Measurements from ENCODE around the gene VWDE.
"Not testable (repeated sequence)": the region's sequence is repeated elsewhere in the genome, so short reads cannot be mapped to it uniquely, and the experiment has no call there.

The VWDE gene

GRCh38 chr7:12401538-12402364, 1.9 kb downstream of the VWDE start:
- no peak for DNase-seq

DNA sequence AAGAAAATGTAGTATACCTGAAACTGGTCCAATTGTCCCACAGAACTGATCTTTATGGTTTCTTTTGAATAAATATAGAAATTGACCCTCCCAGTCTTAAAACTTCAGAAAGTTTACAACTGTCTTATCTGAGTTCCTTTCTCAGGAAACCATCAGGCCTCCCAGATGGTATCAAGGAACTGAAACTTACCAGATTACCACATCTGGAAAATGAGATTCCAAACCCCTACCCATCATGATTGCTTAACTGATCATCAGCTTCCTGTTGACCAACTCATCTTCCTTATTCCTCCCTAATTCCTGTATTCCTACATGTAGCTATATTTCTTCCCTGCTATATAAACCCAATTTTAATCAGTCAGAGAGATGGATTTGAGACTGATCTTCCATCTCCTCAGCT, 5.5 kb downstream of the VWDE start:
- DNase-seq, result no peak

GRCh38 chr7:12397671-12398070, 6.0 kb downstream of the VWDE start:
- no peak for DNase-seq

DNA sequence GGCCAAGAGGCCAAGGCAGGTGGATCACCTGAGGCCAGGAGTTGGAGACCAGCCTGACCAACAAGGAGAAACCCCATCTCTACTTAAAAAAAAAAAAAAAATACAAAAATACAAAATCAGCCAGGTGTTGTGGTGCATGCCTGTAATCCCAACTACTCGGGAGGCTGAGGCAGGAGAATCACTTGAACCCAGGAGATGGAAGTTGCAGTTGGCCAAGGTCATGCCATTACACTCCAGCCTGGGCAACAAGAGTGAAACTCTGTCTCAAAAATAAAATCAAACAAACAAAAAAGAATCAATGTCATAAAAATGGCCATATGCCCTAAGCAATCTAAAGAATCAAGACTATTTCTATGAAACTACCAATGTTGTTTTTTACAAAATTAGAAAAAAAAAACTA, 7.0 kb downstream of the VWDE start:
- not testable (repeated sequence) for DNase-seq

DNA sequence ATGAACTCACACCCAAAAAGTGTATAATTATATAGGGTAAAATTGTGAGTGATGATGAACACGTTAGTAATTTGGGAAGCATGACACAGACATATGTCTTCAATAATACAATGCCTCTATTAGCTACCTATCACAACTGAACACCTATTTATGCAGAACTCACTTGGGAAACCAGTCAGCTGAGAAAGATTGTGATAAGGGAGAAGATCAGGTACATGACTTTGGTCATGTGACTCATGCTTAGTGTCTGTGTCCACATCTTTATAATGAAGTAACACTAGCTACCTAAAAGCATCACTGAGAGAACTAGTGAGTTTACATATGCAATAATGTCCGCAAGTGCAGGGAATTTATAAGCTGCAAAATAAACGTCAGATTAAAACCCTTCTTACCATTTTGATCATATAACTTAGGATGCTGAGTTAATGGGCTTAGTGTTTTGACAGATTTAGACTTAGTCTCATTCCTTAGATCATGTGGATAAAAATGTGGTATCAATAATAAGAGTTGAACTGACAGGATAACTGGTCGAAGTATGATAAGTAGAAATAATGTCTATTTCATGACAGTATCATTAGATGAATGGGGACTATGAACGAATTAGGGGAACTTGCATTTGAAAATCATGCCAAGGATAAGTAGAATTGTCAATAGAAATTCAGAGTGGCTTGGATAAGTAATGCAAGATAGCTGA, 11.6 kb downstream of the VWDE start:
- DNase-seq, result no peak

- no peak for DNase-seq
Observed at GRCh38 chr7:12389089-12389700, 14.5 kb downstream of the VWDE start.

GRCh38 chr7:12386313-12386740, 17.3 kb downstream of the VWDE start:
- no peak for DNase-seq

DNA sequence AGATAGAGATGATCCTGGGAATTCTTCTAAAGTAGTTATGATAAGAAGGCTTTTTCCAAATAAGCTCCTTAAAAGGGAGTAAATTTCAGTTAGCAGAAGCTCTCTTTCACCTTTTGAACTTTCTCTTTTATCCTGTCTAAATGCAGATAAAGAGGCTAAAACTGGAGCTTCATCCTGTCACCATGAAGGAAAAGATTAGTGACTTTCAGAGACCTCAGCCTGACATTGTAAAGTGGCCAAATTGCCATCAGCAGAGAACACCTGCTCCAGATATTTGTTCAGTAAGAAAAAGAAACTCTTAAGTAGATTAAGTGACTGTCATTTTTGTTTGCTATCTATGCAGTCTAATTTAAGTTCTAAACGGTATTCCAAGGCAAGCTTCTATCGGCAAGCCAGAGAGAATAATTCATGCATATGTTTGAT, 18.3 kb downstream of the VWDE start:
- DNase-seq, result no peak

GRCh38 chr7:12383377-12383776, 20.3 kb downstream of the VWDE start:
- no peak for DNase-seq

DNA sequence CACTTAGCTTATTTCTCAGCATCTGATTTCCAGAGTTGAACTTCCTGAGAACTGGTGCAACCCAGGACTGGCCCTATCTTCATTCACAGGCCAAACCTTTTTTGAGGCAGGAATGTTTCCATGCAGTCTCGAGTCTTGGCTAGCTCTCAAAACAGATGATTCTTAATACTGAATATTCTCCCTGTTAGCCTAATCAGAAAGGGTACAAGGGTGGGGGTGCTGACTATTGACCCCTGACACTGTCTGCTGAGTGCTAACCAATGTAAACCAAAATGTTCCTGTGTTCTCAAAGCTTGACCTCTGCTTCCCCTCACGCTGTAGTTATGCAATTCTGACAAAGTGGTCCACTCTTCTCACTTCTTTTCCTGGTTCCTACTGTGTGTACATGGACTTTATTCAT, 25.3 kb downstream of the VWDE start:
- no peak for DNase-seq

DNA sequence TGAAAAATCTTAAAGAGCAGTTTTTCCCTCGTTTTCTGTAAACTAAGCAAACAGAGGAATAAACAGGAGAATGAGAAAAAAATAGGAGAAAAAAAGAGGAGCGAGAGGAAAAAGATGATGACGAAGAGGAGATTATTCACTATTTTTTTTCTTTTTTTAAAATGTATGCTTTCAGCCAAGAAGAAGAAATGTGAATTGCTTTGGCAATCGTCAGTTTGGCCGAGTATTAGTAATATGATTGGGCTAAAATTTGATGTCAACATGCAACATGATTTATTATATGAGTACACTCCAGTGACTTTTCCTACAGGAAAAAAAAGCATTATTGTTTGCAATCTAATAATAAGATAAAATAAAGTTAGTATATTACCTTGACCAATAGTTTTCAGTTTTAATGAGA, 26.3 kb downstream of the VWDE start:
- DNase-seq, result no peak

GRCh38 chr7:12373580-12374263, 29.9 kb downstream of the VWDE start:
- DNase-seq, result no peak

DNA sequence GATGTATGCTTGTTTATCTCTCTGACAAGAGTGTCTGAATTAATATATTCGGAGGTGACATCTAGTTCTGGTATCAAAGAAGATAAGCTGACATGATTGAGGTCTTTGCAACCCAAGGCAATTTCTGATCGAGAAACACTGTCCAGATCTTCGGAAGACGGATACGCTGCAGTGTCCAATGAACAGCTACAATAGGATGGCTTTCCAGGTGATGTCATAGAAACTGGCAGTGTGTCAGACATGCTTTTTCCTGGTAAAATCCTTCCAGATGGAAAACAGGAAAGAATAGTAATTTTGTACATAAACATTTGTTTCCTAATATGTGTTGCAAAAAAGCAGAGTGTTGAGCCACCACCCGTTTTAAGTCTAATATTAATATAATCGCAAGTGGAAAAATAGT, 33.4 kb downstream of the VWDE start:
- DNase-seq, result no peak

DNA sequence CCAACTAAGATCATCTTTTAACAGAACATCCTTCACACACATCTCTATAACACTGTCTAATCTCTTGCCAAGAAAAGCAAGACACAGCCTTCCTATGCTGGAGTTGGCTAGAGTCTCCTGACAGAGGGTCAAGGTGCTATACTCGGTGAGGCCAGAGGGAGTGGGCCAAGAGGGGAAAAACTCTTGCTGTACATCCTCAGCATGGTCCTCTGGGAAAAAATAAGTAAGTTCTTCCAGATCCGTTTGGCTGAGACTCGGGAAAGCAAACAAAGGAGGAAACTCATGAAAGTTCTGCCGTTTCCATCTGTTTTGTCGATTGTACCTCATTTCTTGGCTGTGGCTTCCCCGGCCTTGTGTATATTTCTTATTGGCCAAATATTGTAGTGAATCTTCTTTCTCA, 33.9 kb downstream of the VWDE start:
- no peak for DNase-seq

GRCh38 chr7:12369072-12369471, 34.6 kb downstream of the VWDE start:
- no peak for DNase-seq

- no peak for DNase-seq
Observed at GRCh38 chr7:12360948-12361347, 42.7 kb downstream of the VWDE start.

- no peak for DNase-seq
Observed at GRCh38 chr7:12358694-12359093, 45.0 kb downstream of the VWDE start.

GRCh38 chr7:12357508-12357907, 46.2 kb downstream of the VWDE start:
- DNase-seq, result no peak

DNA sequence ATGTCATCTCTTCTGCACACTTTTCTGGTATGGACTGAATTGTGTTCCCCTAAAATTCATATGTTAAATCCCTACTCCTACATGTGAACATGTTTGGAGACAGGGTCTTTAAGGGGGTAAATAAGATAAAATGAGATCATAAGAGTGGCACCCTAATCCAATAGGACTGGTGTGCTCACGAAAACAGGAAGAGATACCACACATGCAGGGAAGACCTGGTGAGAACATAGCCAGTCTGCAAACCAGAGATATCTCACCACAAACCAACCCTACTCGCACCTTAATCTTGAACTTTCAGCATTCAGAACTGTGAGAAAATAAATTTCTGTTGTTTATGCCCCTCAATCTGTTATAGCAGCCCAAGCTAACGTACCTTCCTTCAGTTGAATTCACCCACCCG, 51.8 kb downstream of the VWDE start:
- DNase-seq, result no peak

DNA sequence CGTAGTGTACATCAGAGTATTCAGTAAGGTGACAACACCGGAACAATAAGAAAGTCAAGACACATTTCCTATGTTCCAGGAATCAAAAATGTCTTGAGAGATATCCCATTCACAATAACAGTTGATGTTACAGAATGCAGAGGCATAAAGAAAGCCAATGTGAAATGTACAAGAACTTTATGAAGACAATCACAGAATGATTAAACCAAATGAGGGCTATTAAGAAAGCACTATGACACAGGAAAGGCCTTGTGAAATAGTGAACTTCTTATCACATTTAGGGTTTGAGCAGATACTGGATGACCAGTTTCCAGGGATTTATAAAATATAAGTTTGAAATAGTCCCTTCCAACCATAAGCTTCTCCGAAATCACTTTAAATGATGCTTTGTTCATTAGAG, 52.7 kb downstream of the VWDE start:
- DNase-seq, result no peak

GRCh38 chr7:12337095-12337494, 66.6 kb downstream of the VWDE start:
- DNase-seq, result no peak

DNA sequence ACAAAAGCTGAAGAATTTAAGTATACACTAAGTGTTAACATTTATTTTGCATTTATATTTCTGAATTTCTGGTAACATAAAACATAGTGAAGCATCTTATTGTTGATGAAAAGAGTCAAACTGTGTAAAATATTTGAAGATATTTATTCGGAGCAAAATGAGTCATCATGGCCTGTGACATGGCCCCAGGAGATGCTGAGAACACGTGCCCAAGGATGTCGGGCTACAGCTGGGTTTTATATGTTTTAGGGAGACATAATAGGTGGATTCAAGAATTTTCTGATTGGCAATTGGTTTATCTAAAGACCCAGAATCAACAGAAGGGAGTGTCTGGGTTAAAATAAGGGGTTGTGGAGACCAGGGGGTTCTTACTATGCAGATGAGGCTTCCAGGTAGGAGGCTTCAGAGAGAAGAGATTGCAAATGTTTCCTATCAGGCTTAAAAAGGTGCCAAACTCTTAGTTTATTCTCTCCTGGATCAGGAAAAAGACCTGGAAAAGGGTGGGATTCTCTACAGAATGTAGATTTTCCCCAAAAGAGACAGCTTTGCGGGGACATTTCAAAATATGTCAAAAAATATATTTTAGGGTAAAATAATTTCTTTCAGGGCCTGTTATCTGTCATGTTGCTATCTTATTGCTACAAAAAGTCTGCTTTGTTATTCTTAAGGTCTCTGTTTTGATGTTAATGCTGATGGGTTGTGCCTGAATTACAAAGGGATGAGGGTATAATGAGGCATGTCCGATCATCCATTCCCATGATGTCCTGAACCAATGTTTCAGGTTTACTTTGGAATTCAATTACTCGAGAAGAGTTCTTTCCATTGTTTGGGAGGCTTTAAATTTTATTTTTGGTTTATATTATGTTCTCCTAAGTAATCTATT, 74.5 kb downstream of the VWDE start:
- DNase-seq, result no peak
